A172 (cell line): ENCODE measurements around the gene HBG2. TPM values are rescaled to one million over a fixed set of nuclear protein-coding genes. Genes with fewer than 3 reads are reported as not detected.
"Not testable (repeated sequence)": the region's sequence is repeated elsewhere in the genome, so short reads cannot be mapped to it uniquely, and the experiment has no call there.

ENCODE experiments used
- DNase-seq: peaks from one replicate; pipeline ENCODE4 v3.0.0-alpha.2; 2015; ENCODE audit warnings: low spot score
- total RNA-seq: library from RNA; depleted of rRNA; stranded (reverse); fragments of >200 nt; shearing (Covaris generic); gene quantifications from 2 replicates; pipeline ENCODE4 v1.2.3, GENCODE V29; 2014; rRNA removed

Gene HBG2
- total RNA-seq, result 1.1 and 1.6 TPM in 2 replicates

- not testable (repeated sequence) for DNase-seq
Measured at GRCh38 chr11:5254646-5255413, at the start of gene HBG2. Gene HBG2, minus strand, starts transcription at chr11:5254781. Its CDS starts 53 bp downstream, at chr11:5254728.

GRCh38 chr11:5304046-5304445 lies 49.5 kb upstream of the HBG2 start:
- DNase-seq, result no peak

- no peak for DNase-seq
Measured at GRCh38 chr11:5303626-5304025, 49.0 kb upstream of the HBG2 start.

- no peak for DNase-seq
Measured at GRCh38 chr11:5301846-5302245, 47.3 kb upstream of the HBG2 start, which contains the start of gene OR51B4. Gene OR51B4, minus strand, starts transcription at chr11:5301946. Its CDS starts 0 bp downstream, at chr11:5301946.

GRCh38 chr11:5300251-5300650 lies 45.7 kb upstream of the HBG2 start:
- DNase-seq, result no peak

GRCh38 chr11:5298451-5298850 lies 43.9 kb upstream of the HBG2 start:
- no peak for DNase-seq

- DNase-seq, result no peak
Measured at GRCh38 chr11:5297721-5298323, 43.2 kb upstream of the HBG2 start.

GRCh38 chr11:5294342-5294995 lies 39.9 kb upstream of the HBG2 start:
- DNase-seq, result not testable (repeated sequence)

GRCh38 chr11:5293028-5293427 lies 38.4 kb upstream of the HBG2 start:
- no peak for DNase-seq

- DNase-seq, result peak; percentile 58
Measured at GRCh38 chr11:5291207-5291838, 36.7 kb upstream of the HBG2 start.

- DNase-seq, result no peak
Measured at GRCh38 chr11:5290106-5290505, 35.5 kb upstream of the HBG2 start.

- no peak for DNase-seq
Measured at GRCh38 chr11:5289696-5290095, 35.1 kb upstream of the HBG2 start.

GRCh38 chr11:5288906-5289550 lies 34.4 kb upstream of the HBG2 start:
- no peak for DNase-seq

GRCh38 chr11:5288108-5288905 lies 33.7 kb upstream of the HBG2 start:
- peak; percentile 17 for DNase-seq

GRCh38 chr11:5286901-5287300 lies 32.3 kb upstream of the HBG2 start:
- no peak for DNase-seq

GRCh38 chr11:5286351-5286750 lies 31.8 kb upstream of the HBG2 start:
- no peak for DNase-seq

- DNase-seq, result no peak
Measured at GRCh38 chr11:5285703-5286340, 31.2 kb upstream of the HBG2 start.

- DNase-seq, result no peak
Measured at GRCh38 chr11:5284637-5285036, 30.1 kb upstream of the HBG2 start.

- no peak for DNase-seq
Measured at GRCh38 chr11:5283882-5284281, 29.3 kb upstream of the HBG2 start.

GRCh38 chr11:5283086-5283485 lies 28.5 kb upstream of the HBG2 start:
- DNase-seq, result no peak
